HG02678 (cell line): ENCODE data around the gene KISS1R.
"Not testable (repeated sequence)": the region's sequence is repeated elsewhere in the genome, so short reads cannot be mapped to it uniquely, and the experiment has no call there.

Experiments used
- ATAC-seq: cut with Tn5 transposase; IDR thresholded peaks from one replicate; pipeline ENCODE4 v1.9.1; 2021; ENCODE audit warnings: mild to moderate bottlenecking, moderate library complexity; ENCODE audit not compliant: unreplicated experiment

The KISS1R gene

GRCh38 chr19:917323-918151 lies at the start of gene KISS1R:
TSS of gene KISS1R (plus strand) at chr19:917333. CDS start at chr19:917503, 170 bp downstream.
- ATAC-seq = no peak

- ATAC-seq = no peak
Measured at GRCh38 chr19:867855-868457, 49.2 kb upstream of the KISS1R start.

GRCh38 chr19:868458-869244 lies 48.5 kb upstream of the KISS1R start:
- ATAC-seq = no peak

- ATAC-seq = no peak
Measured at GRCh38 chr19:869245-870177, 47.6 kb upstream of the KISS1R start.

- ATAC-seq = no peak
Measured at GRCh38 chr19:870314-870713, 46.8 kb upstream of the KISS1R start.

GRCh38 chr19:870963-871401 lies 46.2 kb upstream of the KISS1R start:
- no peak for ATAC-seq

GRCh38 chr19:871446-872265 lies 45.5 kb upstream of the KISS1R start:
- ATAC-seq = no peak

- no peak for ATAC-seq
Measured at GRCh38 chr19:872266-872951, 44.7 kb upstream of the KISS1R start.

- ATAC-seq = no peak
Measured at GRCh38 chr19:873084-873483, 44.0 kb upstream of the KISS1R start.

GRCh38 chr19:873561-874041 lies 43.5 kb upstream of the KISS1R start:
- ATAC-seq = no peak

GRCh38 chr19:875265-875879 lies 41.8 kb upstream of the KISS1R start:
- ATAC-seq = no peak

GRCh38 chr19:876089-876488 lies 41.0 kb upstream of the KISS1R start:
- no peak for ATAC-seq

GRCh38 chr19:876780-877314 lies 40.3 kb upstream of the KISS1R start:
- no peak for ATAC-seq

GRCh38 chr19:877992-878660 lies 39.0 kb upstream of the KISS1R start:
- ATAC-seq = not testable (repeated sequence)

- ATAC-seq = not testable (repeated sequence)
Measured at GRCh38 chr19:878751-879561, 38.2 kb upstream of the KISS1R start.

- ATAC-seq = no peak
Measured at GRCh38 chr19:879711-880438, 37.3 kb upstream of the KISS1R start.
